GM23248 (cell line): Measurements from ENCODE around the gene SKA3.

Experiments used
- EZH2 ChIP-seq: fragments of 200-600 bp; sonication (generic); IDR thresholded peaks from 2 replicates; pipeline ENCODE4 v1.6.1; 2018; ENCODE audit warnings: antibody characterized with exemption, mild to moderate bottlenecking; ENCODE audit not compliant: insufficient read depth, poor library complexity, severe bottlenecking
- EZH2phosphoT487 ChIP-seq: fragments of 200-600 bp; sonication (generic); IDR thresholded peaks from 2 replicates; pipeline ENCODE4 v1.6.1; 2018; ENCODE audit warnings: antibody characterized with exemption, moderate library complexity, mild to moderate bottlenecking, low read depth; ENCODE audit not compliant: insufficient read depth

- TF ChIP-seq EZH2 (no peak), EZH2phosphoT487 (no peak)
Observed at GRCh38 chr13:21171420-21171819, 4.9 kb downstream of the SKA3 start.
